Activated CD4-positive, CD25-positive, alpha-beta regulatory T cell treated with anti-CD3 and anti-CD28 coated beads, Interleukin-2, amount 50 U/mL, for 16 hours (primary cell): ENCODE data around the gene GAB3.

Experiments used
- DNase-seq: peaks from one replicate; pipeline ENCODE4 v3.0.0-alpha.2; 2020; ENCODE audit warnings: low read depth, low spot score

The GAB3 gene

DNA sequence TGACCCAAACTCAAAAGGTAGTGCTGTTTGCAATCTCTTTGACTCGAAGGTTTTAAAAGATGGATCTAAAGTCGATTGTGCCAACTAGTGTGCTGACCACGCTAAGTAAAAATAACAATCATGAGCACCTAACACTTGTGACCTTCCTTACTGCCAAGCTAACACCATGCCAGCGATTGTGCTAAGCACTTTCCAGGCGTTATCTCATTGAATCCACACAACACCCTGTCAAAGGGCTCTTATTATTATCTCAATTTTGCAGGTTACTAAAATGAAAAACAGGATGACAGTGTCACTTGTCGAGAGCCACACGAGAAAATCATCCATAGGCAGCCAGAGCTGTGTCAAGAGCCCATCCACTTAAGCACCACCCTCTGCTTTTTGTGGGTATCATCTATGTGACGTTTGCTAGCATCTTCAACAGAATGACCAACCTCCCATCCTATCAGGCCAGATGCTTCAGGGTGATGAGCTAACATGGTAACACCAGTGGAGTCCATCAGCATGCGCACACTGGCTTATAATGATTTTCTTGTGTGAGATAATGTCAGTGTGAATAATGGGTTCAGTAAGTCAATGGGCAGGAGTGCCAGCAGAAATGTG, 893 bp upstream of the GAB3 start:
- DNase-seq, result no peak

DNA sequence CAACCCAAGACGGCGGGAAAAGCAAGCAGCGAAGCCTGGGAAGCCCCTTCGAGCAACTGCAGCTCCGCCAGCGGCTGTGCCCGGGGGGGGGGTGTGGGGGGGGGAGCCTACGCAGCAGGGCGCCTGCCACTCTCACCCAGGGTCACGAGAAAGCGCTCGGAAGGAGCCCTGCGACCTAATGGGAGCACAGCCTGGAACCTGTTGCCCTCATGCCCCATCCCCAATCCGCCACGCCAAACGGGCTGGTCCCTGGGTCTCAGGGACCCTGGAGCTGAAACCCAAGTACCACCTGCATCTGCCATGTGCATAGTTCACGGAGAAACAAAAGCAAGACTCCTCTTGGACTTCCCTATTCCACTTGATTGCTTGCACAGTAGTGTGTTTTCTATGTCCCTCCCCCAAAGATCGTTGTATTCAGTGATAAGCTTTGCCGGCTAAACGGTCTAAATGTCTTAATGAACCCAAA, 359 bp upstream of the GAB3 start:
- DNase-seq, result no peak

DNA sequence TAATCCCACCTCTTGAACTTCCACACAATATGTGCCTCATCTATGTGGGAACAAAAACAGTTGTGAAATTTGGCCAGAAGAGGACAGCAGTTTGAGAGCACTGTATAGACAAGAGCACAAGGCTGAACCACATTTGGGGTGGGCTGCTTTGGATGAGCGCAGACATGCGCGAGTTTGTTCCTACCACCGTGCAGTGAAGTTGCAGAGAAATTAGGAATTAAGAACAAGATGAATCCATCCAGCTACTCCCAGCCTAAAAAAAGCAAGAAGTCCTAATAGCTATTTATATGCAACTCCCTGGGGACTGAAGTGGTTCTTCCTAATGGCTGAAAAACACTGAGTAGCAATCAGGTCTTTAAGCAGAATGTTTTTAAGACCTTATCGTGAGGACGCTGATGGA, 1.0 kb downstream of the GAB3 start:
- no peak for DNase-seq

DNA sequence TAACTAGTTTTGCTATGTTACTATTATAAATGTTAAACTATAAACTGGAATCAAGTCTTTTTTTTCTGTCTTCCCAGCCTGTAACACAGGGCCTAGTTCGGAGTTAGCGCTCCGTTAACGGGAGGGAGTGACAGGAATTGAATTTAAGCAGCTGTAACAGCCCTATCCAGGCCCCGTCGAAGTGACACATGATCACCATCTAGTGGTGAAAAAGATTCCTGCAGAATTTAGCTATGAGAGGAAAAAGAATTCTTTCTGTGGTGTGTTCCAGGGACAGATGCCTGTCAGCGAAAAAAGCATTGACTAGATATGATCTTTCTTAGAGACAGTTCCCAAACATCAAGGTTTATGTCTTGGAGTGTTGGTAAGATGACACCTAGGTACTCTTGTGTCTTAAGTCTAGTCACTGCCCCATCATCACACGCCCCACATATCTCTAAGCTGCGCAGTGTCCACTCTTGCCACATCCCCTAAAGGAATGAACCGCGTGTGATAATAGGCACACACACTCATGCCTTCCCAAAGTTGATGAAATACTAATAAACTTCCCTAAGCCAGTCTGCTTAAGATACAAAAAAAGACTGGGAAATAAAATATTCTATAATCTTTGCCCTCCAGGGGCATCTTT, 2.1 kb downstream of the GAB3 start:
- no peak for DNase-seq

DNA sequence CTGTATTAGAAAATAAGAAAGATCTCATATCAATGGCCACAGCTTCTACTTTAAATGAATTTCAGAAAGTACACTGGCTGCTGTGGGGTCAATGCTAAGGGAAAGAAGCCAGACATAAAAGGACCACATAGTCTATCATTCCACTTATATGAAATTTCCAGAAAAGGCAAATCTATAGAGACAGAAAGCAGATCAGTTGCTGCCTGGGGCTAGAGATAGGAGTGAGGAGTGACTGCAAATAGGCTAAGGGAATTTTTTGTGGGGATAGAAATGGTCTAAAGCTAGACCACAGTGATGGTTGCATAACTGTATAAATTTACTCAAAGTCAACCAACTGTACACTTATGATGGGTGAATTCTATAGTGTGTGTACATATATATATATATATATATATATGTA, 8.3 kb downstream of the GAB3 start:
- no peak for DNase-seq

DNA sequence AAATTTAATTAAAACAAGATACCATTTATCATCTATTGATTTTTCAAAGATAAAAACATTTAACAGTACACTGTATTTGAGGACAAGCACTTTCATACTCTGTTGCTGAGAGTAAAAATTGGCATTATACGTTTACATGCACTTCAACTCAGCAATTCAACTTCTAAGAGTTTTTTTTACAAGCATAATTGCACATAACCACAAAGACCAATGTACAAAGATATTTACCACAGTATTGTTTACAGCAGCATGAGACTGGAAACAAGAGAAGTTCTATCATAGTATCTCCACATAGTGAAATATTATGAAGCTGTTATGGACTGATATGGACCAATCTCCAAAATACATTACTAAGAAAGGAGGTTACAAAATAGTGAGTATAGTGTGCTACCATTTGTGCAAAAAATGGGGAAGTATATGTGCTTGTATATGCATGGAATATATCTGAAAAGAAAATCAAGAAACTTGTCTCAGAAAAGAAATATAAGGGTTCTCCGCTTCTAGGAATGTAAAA, 10.9 kb downstream of the GAB3 start:
- DNase-seq, result no peak

DNA sequence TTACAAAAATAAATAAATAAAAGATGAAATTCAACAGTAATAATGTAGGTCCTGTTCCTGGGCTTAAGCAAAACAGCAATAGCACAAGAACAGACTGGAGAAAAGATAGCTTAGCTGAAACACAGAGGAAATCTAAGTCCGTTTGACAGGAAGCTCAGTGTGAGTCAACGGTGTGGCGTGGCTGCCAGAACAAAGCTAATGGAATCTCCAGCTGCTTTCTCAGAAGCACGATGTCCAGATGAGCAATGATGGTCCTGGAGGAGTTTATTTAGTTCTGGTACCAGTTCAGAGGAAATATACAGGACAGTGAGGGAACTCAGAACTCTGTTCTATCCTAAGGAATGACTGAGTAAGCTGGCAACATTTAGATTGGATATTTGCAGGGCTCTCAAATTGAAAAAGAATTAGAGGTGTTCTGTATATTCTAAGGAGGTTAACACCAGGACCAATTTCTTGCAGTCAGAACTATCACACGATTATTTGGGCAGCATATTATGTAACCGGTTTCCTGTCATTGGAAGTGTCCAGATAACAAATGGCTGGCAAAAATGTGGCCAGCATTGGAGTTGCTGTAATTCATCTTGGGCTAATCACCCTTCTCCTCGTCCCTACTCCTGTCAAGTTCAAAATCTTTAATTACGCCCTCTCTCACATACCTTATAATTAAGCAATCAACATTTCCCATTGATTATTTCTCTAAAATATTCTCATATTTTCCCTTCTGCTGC, 12.7 kb downstream of the GAB3 start:
- no peak for DNase-seq

DNA sequence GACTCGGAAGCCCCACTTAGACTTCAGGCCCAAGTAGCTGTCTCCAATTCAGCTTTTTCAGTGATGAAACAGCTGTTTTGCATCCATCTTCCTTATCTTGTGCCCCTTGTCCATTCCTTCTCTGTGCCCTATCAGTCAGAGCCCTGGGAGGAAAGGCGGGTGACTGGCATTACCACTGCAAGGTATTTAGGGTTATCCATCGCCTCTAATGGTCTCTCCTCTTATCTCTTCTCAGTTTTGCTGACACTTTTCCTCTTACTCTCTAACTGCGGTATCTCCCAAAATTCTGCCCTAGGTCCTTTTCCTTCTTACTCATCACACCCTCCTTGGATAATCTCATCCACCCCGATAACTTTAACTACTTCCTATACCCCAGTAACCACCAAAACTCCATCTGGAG, 13.7 kb downstream of the GAB3 start:
- DNase-seq, result no peak

DNA sequence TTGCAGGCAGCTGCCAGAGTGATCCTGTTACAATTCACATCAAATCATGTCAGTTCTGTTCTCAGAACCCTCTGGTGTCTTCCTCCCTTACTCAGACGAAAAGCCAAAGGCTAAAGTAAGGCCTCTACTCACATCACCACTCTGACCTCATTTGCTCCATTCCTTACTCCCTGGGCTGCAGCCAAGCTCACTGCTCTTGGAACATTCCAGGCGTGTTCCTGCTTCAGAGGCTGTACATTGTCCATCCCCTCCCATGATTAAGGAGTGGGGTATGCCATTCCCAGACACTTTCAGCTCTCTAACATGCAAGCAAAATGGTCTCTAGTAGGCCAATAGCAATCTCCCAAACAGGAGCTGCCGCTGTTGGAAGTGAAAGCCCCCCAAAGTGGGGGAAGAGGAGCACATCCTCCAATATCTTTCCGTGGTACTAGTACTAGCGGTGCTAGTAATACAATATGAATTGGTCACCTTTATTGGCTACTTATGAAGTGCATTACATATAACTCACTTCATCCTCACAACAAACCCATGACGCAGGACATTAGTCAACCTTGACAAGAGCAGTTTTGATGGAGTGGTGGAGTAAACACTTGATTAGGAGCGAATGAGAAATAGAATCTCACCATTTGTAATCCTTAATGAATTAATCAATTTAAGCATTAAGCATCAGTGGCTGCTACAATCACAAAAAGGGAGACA, 15.0 kb downstream of the GAB3 start:
- no peak for DNase-seq

DNA sequence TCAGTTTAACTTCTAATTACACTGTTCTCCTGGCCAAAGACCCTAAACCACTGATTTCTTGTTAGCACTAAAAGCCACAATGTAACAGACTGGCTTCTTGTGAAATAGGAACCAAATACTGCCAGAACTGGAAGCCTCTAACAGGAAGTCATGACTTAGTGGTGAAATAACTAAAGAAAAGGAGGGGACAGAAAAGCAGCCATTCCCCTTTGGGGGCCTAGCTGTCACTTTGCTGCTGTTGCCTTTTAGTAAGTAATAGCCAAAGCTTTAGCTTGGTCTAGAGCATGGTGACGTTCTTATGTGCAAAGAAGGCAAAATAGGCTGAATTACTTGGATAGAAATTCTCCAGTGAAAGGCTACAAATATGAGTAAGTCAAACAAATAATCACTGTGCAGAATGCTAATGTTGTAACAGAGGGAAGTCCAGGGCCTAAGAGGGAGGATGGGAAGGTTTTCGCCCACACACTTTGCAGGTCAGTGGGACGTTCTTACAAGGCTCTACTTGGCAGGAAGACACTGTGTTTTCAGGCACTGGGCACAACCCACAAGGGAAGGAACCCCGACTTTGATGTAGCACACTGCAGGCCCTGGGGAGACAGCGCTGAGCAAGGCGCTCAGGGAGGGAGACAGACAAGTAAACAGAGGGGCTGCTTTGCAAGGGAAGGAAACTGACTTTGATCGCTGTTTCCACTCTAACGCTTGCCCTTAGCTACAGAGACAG, 16.7 kb downstream of the GAB3 start:
- no peak for DNase-seq

DNA sequence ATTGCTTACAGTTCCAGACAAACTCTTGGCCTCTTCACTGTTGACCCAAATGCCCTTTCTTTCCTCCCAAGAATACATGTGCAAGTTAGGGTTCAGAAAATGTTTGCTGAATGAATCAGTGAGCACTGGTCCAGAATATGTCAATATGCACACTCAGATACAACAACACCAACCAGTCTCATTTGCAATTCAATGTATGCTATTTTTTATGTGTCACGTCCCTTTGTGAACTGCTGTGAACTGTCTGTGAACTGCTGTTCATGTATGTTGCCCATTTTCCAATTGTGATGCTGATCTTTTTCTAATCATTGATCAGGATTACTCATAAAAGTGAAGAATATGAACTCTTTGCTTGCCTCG, 17.8 kb downstream of the GAB3 start:
- DNase-seq, result no peak

DNA sequence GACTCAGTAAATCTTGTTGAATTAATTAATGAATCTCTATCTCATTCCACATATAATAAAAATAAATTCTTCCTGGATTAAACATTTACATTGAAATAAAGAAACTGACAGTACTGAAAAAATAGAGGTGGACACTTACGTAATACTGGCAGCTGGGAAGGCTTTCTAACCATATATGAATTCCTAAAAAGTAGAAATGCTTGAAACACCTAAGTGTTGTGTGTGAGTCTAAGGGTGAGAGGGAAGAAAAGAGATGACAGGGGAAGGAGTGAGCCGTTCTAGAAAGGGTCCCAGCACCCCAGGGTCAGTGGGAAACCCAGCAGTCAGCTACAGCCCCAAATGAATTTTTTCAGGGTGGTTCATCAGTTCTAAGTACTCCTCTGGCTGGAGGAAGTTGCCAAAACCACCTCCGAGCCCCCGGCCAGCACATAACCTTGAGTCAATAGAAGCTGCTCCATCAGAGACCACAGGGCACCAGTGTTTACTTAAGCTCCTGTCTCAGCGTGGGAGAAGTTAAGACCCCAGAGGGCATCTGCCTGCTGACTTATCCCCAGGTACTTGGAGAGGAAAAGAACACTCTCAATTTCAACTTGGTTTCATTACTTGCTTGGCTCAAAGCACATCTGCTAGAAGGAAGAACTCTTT, 18.3 kb downstream of the GAB3 start:
- DNase-seq, result no peak

DNA sequence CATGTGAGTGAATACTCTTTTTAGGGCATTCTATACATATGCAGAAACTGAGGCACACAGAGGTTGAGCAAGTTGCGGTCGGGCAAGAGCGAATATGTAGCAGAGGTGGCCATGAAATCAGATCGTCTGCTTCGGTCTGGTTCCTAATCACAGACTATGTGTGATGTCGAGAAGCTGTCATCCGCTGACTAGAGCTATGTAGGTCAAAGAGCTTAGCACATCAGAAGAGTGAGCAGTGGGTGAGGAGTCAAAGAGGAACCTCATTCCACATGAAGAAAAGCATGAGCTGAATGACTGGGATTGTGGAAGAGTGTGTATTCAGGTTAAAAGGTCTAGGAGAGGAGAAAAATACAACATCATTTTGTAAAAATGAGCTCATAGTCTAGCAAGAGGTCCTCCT, 19.0 kb downstream of the GAB3 start:
- no peak for DNase-seq

DNA sequence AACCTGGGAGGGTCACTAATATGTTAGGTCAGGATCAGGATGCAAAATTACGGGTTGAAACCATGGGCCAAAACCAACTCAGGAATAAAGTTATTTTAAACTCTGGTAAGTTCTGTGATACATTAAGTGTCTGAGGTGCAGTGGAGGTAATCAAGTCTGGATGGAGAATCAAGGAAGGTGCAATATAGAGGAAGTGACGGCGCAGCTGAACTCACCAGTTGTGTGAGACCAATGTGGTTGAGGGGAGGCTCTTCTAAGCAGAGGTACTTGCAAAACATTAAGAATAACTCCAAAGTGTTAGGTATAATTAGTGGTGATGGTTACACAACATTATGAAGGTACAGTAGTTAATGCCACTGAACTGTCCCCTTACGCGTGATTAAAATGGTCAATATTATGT, 19.7 kb downstream of the GAB3 start:
- DNase-seq, result no peak

DNA sequence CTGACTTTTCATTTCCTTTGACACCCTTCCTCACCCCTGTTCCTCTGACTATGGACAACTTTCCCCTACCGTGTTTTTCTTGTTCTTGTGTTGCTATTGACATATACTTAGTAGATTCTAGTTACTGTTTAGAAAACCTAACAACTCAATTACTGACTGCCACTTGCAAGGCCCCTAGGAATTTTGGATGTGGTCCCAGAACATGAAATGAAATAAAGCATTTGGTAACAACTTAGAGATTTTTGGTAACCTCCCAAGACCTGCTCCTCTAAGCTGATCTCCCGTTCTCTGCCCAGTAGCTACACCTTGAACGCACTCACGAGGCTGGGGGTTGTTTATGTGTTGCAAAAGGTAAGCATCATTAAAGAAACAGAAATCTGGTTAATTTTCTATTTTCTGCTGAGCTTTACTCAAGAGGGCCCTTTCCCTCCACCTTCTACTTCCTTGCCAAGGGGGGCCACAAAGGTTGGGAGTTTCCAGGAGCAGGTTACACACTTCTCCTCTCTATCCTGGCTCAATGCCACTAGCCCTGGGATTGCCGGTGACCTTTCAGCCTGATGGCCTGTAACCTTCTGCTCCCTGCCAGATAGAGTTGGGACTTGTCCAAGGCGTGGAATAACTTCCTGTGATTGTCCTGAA, 20.5 kb downstream of the GAB3 start:
- DNase-seq, result no peak

DNA sequence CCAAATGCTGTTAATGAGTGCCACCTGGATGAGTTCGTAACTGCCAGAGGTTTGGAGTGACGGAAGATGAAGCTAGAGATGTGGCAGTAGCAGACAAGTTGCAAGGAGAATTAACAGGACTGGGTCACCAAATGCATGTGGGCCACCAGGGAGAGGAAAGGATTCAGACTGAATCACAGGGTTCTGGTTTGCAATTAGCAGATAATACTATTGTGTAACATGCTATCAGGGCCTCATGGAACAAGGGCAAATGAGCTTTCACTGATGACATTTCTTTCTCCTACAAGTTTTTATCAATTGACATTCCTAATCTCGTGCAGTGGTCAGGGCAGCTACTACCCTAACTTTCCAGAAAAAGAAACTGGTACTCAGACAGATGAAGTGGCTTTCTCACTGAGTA, 21.4 kb downstream of the GAB3 start:
- no peak for DNase-seq

DNA sequence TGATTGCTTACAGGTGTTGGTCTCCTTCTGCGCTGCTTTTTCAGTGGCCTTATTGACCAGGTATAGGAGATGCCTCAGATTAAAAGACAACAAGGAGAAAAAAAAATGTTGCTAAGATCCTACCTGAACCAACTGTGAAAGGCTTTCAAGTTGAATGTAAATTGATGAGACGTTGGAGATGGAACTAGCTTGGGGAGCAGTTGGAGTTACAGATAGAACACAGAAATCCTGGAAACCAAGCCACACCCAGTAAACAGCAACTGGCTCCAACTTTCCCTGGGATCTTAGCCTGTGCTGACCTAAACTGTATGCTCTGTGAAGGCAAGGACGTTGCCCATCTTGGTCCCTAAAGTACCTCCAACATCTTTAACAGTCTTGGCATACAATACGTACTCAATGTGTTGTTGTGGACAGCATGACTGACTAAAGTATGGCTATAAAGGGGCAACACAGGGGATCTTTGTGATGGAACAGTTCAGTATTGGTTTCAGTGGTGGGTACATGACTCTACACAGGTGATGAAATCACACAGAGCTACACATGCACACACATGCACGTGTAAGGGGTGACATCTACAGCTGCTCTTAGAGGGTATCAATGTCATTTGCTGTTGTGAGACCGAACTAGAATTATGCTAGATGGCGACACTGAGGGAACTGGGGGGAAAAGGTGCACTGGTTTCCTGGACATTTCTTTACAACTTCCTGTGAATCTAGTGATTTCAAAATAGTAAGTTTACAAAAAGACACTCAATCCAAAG, 22.3 kb downstream of the GAB3 start:
- DNase-seq, result no peak

DNA sequence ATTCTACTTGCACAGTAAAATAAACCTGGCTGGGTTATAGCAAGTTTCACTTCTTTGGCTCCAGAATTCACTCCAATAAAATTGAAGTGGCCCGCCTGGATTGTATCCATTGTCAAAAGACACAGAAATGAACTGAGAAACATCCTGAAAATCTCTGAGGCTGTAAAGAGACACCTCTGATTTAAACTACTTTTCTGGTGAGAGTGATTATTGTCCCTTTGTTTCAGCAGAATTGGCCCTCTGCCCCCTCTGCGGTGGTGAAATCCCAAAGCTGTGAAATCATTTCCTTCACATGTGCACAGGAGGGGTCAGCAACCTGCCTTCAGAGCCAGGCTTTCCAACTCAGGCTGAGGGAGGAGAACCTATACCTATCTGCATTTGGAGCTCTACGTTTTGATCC, 23.0 kb downstream of the GAB3 start:
- no peak for DNase-seq

DNA sequence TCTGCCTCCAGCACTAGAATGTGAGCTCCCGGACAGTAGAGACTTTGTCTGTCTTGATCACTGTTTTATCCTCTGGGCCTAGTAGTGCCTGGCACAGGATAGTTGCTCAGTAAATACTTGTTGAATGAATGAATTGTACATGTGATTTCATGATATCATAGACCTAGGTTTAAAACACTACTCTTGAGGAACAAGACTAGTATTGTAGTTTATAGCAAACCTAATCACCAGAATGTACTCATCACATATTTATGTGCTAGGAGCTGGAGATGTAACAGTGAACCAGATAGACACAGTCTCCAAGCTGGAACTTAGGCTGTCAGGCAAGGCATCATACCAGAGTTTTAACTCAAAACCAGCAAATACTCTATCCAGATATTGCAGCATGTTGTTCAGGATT, 23.5 kb downstream of the GAB3 start:
- no peak for DNase-seq
